Measurements from ENCODE around the gene GAS2. TPM values are rescaled to one million over a fixed set of nuclear protein-coding genes. Genes with fewer than 3 reads are reported as not detected.

Gene GAS2
- total and polyA plus RNA-seq, 9 of the 15 experiments (the other 6 are each of a cell fraction or from before 2014, with no cell fraction given): 0.77 to 1.9 (median 1.1) TPM

DNA sequence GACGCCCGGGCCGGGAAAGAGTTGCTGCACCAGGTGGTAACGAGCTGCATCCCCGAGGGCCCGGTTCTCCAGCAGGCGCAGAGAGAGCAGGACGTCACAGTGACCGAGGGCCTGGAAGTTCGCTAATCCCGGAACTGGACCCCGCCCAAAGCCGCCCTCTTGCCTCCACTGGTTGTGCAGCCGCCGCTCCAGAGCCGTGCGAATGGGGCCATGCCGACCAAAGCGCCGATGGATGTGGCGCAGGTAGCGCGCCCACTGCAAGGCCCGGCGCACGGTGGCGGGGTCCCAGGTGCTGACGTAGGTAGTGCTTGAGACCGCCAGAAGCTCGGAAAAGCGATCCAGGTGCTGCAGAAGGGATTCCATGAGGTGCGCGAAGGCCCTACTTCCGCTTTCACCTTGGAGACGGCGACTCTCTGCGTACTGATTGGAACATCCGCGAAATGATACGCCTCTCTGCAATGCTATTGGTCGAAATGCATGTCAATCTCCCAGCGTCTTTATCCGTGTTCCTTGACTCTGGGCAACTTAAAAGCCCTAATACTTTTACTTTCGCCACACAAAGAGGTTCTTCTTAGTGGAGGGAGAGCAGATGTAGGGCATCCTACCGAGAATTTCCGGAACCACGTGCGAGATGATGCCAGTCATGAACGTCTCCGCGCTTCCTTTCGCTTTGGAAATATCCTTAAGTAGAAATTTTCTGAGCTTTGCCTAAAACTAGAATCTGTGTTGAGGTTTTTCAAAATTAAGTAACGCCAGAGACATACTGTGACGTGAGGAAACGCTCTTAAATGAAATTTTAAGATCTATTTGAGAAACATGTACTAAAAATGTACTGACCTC lies 40.7 kb upstream of the GAS2 start, which contains the start of gene FANCF (continued):
- TF ChIP-seq, protein P1, sequence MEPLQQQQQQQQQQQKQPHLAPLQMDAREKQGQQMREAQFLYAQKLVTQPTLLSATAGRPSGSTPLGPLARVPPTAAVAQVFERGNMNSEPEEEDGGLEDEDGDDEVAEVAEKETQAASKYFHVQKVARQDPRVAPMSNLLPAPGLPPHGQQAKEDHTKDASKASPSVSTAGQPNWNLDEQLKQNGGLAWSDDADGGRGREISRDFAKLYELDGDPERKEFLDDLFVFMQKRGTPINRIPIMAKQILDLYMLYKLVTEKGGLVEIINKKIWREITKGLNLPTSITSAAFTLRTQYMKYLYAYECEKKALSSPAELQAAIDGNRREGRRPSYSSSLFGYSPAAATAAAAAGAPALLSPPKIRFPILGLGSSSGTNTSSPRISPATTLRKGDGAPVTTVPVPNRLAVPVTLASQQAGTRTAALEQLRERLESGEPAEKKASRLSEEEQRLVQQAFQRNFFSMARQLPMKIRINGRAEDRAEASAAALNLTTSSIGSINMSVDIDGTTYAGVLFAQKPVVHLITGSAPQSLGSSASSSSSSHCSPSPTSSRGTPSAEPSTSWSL (CRISPR knock-in tag; IDR thresholded peaks at IDR 0.05; ENCODE audit: borderline replicate concordance): no peak
- TF ChIP-seq ZNF507 (tag; conservative IDR thresholded peaks at IDR 0.05): no peak
- no peak for TF ChIP-seq MTA2 (IDR thresholded peaks at IDR 0.05; ENCODE audit: low read depth)
- TF ChIP-seq ZNF644 (tag; IDR thresholded peaks at IDR 0.05; ENCODE audit: low read depth): no peak
- no peak for TF ChIP-seq MEF2A (IDR thresholded peaks at IDR 0.05; ENCODE audit: control insufficient read depth, low read depth, low read length)
- TF ChIP-seq CREM (IDR thresholded peaks at IDR 0.05; ENCODE audit: low read depth): peak; percentile 94
- TF ChIP-seq SREBF2 (CRISPR knock-in tag; IDR thresholded peaks at IDR 0.05): 0 out of 2 replicates have a peak, but pooled peaks have one; percentile 34
- TF ChIP-seq, protein P2, sequence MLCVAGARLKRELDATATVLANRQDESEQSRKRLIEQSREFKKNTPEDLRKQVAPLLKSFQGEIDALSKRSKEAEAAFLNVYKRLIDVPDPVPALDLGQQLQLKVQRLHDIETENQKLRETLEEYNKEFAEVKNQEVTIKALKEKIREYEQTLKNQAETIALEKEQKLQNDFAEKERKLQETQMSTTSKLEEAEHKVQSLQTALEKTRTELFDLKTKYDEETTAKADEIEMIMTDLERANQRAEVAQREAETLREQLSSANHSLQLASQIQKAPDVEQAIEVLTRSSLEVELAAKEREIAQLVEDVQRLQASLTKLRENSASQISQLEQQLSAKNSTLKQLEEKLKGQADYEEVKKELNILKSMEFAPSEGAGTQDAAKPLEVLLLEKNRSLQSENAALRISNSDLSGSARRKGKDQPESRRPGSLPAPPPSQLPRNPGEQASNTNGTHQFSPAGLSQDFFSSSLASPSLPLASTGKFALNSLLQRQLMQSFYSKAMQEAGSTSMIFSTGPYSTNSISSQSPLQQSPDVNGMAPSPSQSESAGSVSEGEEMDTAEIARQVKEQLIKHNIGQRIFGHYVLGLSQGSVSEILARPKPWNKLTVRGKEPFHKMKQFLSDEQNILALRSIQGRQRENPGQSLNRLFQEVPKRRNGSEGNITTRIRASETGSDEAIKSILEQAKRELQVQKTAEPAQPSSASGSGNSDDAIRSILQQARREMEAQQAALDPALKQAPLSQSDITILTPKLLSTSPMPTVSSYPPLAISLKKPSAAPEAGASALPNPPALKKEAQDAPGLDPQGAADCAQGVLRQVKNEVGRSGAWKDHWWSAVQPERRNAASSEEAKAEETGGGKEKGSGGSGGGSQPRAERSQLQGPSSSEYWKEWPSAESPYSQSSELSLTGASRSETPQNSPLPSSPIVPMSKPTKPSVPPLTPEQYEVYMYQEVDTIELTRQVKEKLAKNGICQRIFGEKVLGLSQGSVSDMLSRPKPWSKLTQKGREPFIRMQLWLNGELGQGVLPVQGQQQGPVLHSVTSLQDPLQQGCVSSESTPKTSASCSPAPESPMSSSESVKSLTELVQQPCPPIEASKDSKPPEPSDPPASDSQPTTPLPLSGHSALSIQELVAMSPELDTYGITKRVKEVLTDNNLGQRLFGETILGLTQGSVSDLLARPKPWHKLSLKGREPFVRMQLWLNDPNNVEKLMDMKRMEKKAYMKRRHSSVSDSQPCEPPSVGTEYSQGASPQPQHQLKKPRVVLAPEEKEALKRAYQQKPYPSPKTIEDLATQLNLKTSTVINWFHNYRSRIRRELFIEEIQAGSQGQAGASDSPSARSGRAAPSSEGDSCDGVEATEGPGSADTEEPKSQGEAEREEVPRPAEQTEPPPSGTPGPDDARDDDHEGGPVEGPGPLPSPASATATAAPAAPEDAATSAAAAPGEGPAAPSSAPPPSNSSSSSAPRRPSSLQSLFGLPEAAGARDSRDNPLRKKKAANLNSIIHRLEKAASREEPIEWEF (CRISPR knock-in tag; IDR thresholded peaks at IDR 0.05): no peak
- peak; percentile 65 for TF ChIP-seq SIN3B (IDR thresholded peaks at IDR 0.05; ENCODE audit: low read depth)
- no peak for TF ChIP-seq NCOA1 (IDR thresholded peaks at IDR 0.05; ENCODE audit: low read depth)
- no peak for TF ChIP-seq ZNF239 (CRISPR knock-in tag; IDR thresholded peaks at IDR 0.05)
- no peak for TF ChIP-seq CHD1 (IDR thresholded peaks at IDR 0.05; ENCODE audit: low read length)
- TF ChIP-seq, protein P3, sequence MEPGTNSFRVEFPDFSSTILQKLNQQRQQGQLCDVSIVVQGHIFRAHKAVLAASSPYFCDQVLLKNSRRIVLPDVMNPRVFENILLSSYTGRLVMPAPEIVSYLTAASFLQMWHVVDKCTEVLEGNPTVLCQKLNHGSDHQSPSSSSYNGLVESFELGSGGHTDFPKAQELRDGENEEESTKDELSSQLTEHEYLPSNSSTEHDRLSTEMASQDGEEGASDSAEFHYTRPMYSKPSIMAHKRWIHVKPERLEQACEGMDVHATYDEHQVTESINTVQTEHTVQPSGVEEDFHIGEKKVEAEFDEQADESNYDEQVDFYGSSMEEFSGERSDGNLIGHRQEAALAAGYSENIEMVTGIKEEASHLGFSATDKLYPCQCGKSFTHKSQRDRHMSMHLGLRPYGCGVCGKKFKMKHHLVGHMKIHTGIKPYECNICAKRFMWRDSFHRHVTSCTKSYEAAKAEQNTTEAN (CRISPR knock-in tag; IDR thresholded peaks at IDR 0.05): no peak
- no peak for TF ChIP-seq FOXA1 (IDR thresholded peaks at IDR 0.05; ENCODE audit: borderline replicate concordance)
- TF ChIP-seq TSC22D4 (tag; IDR thresholded peaks at IDR 0.05): no peak
- TF ChIP-seq ZNF197 (CRISPR knock-in tag; IDR thresholded peaks at IDR 0.05; ENCODE audit: low read depth): 0 out of 2 replicates have a peak, but pooled peaks have one; percentile 43
- no peak for TF ChIP-seq MAFG (tag; conservative IDR thresholded peaks at IDR 0.05)
- TF ChIP-seq CBX2 (IDR thresholded peaks at IDR 0.05; ENCODE audit: insufficient read depth, low read length, poor library complexity, severe bottlenecking): no peak
- TF ChIP-seq ZNF75A (CRISPR knock-in tag; IDR thresholded peaks at IDR 0.05): no peak

All from K562 (cell line).